GM21515 (cell line): Measurements from ENCODE around the gene TMEM72.

ENCODE experiments used
- ATAC-seq: cut with Tn5 transposase; IDR thresholded peaks from one replicate; pipeline ENCODE4 v1.9.1; 2021; ENCODE audit not compliant: unreplicated experiment

Gene TMEM72

GRCh38 chr10:44978570-44979280 lies 67.6 kb downstream of the TMEM72 start, which contains the start of gene DEPP1:
Gene DEPP1, minus strand, starts transcription at chr10:44978809. Its CDS starts 779 bp downstream, at chr10:44978030.
- no peak for ATAC-seq

- ATAC-seq: no peak
Measured at GRCh38 chr10:44979281-44980191, 68.4 kb downstream of the TMEM72 start.

DNA sequence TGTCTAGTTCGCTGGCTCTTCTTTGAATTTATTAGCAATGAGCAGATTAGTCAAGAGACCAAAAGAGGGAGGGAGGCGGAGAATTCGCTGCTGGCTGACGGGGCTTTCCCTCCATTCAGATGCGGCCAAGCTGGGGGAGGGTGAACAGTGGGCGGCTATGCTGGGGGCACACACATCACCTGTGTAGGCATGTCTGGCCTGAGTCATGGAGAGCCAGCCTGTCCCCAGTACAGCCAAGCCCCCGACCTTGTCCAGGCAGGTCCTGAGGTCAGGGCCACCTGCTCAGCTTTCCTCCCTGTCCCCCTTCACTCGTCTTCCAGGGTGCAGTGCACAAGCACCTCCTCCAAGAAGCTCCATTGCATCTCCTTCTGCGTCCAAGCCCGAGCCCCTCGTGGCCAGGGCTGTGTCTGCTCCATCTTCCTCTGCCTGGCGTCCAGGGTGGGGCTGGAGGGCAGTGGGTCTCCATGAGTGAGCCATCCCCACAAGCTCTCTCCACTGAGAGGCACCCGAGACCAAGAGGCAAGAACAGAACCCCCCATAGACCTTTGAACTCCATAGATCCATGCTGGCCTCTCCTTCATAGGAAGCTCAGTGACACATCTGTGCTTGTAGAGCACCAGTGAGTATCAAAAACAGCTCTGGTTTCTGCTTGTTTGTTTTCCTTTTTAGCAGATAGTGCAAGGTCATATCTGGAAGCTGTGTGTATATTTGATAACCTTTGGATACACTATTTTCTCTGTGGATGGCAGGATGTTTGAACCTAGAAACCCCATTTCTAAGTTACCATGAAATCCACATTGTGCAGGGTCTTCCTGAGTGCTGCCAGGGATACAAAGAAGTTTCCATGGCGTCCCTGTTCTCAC lies 69.4 kb downstream of the TMEM72 start:
- no peak for ATAC-seq

DNA sequence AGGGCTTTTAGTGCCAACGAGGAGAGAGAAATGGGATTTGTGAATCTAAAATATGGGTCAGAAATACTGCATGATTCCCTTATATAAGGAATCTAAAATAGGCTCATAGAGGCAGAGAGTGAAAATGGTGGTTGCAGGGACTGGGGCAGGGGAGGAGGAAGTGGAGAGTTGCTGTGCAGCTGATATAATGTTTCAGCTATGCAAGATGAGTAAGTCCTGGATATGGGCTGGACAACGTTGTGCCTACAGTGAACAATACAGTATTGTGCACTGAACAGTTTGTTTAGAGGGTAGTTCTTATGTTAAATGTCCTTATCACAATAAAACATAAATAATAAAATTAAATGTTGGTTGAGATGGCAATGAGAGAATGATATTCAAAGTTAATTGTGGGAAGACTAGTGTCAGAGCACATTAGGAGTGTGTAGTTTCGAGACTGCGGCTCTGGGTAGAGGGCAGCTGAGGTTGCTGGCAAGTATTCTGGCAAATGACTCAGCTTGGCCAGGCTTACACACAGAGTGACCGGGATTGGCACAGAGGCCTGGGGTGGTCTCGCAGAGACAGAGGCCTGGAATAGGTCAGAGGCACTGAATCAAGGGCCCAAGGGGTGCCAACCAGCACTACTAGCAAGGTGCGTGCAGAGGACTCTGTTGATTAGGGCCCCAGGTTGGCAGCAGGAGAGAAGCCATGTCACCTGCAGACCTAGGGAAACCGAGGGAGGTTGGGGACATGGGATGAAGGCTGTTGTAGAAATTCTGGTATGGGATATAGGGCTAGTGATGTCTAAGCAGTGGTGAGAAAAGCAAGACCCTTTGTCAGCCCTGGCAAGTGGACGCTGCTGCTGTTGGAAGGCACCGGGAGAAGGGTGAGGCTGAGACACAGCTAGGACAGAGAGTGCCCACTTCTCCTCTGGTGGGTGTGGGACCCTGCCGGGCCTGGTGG lies 70.3 kb downstream of the TMEM72 start:
- peak; percentile 61 for ATAC-seq

GRCh38 chr10:44982114-44982460 lies 71.0 kb downstream of the TMEM72 start:
- no peak for ATAC-seq

DNA sequence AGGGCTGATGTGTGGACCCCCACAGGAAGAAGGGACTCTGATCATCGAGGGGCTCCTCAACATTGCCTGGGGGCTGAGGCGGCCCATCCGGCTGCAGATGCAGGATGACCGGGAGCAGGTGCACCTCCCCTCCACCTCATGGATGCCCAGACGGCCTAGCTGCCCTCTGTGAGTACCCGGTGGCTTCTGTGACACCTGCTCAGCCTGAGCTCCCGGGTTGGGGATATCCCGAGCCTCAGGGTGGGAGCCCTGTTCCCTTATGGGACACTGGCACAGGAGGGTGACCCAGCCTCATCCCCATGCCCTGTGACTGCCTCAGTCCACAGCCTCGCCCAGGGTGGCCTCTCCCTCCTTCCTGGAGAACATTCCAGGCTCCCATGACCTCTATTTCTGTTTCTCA lies 71.4 kb downstream of the TMEM72 start:
- no peak for ATAC-seq

GRCh38 chr10:44983066-44983894 lies 72.1 kb downstream of the TMEM72 start:
- no peak for ATAC-seq

- ATAC-seq: no peak
Measured at GRCh38 chr10:44983895-44984278, 72.8 kb downstream of the TMEM72 start.

DNA sequence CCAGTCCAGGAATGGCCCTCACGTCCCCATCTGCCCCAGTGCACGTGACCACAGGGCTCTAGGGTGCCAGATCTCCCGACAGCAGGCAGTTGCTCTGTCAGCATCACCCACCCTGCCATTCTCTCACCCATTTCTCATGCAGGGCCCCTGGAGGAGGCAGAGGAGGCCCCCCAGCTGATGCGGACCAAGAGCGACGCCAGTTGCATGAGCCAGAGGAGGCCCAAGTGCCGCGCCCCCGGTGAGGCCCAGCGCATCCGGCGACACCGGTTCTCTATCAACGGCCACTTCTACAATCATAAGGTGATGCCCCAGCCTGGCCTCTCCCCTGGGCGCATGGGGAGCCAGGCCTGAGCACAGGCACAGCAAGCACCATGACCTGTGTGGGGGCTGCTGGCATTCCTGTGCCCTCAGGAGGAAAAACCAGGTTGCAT lies 73.5 kb downstream of the TMEM72 start:
- no peak for ATAC-seq

- no peak for ATAC-seq
Measured at GRCh38 chr10:44985175-44985681, 74.1 kb downstream of the TMEM72 start.

DNA sequence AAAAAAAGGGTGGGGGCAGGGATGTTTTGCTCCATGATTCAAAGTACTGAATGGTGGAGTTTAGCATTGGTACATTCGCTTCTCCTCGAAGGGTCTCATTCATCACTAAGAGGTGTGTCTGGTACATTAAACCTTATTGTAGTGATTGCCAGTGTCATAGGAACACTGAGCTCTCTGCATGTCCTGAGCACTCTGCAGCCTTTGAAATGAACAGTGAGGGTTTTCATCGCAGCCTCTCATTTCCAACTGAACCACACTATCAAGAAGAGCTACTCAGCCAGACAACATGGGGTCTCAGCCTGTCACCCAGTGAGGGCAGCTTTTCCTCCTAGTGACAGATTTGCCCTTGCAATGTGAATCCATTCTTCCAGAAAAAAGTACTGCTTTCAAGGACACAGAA lies 75.0 kb downstream of the TMEM72 start:
- ATAC-seq: no peak
